ENCODE results near the gene OR1D5.
"Not testable (repeated sequence)": the region's sequence is repeated elsewhere in the genome, so short reads cannot be mapped to it uniquely, and the experiment has no call there.

Gene OR1D5

GRCh38 chr17:3032258-3033247 lies 30.9 kb downstream of the OR1D5 start:
- DNase-seq (ENCODE audit: low read depth in 1 of 2, low spot score in 1 of 2) = no peak

DNA sequence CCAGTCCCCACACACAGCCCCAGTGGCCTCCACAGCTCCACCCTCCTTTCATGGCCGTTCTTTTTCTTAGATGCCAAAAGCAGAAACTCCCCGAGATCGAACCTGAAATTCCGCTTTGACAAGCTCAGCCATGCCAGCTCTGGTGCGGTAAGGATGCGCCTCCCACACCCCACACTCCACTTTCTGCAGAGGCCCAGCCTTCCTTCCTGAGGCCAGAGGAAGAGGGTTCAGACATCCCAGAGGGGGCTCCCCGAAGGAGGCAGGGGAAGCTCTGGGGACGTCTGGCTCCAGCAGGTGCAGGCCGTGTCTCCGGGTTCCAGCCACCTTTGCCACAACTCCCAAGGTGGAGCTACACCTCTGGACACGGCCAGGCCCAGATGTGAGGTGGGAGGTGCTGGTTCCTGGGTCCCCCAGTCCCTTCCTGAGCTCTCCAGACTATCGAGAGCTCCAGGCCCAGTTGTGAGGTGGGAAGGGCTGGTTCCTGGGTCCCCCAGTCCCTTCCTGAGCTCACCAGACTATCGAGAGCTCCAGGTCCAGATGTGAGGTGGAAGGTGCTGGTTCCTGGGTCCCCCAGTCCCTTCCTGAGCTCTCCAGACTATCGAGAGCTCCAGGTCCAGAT lies 32.4 kb downstream of the OR1D5 start:
- not testable (repeated sequence) for DNase-seq (ENCODE audit: low read depth in 1 of 2, low spot score in 1 of 2)

- DNase-seq (ENCODE audit: low read depth in 1 of 2, low spot score in 1 of 2) = no peak
These were observed 33.3 kb downstream of the OR1D5 start for GRCh38 chr17:3030096-3030495.

DNA sequence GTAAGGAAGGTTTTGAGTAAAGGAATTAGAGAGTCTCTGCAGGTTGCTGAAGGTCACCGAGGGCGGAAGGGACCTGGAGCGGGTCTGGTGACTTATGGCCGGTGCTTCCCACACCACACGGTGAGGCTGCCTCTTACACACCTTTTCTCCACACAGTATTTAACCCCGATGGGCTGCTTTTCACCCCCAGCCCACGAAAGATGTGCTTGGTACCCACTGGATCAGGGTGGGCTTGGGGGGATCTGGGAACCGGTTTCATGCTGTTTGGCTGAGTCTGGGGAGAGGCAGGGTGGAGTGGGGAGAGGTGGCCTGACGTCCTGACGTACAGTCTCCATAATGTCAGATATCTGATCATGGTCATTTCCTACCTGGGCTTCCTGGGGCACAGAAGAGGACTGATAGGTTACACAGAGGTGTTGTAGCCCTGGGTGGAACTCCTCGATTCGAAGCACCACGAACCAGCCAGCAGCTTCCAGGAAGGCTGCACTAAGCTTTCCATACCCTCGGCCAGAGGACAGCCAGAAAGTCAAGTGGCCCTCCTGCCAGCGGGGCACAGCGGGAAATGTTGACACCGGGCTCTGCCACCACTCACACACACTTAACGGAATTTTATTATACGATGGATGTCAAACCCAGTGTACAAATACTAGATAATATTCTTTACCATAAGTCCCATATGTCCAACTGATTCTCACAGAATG lies 34.0 kb downstream of the OR1D5 start:
- no peak for DNase-seq (ENCODE audit: low read depth in 1 of 2, low spot score in 1 of 2)

DNA sequence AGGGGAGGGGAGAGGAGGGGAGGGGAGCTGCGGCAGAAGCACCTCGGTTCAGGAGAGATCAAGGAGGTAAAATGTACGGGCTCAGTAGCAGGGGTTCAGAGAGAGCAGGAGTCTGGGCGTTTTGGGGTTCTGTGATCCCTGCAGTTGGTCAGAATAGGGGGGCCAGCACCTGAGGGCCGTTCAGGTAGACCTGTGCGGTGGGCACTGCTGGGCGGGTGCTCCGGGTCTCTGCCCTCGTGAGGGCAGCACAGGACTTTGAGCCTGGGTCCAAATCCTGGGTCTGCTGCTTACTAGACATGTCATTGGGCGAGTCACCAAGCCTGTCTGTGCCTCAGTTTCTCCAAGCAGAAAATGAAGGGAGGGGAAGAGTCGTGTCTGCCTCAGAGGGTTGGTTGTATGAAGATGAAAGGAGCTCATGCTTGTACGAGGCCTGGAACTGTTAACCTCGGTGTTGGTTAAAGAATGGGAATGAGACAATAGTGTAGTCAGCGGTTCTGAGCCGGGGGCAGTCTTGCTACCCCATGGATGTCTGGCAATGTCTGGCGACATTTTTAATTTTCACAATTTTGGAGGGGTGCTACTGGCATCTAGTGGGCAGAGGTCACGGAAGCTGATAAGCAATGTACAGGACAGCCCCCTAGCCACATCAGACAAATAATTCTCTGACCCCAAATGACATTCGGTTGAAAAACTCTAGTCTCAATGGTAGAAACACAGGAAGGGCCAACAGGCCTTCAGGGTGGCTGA lies 35.4 kb downstream of the OR1D5 start:
- DNase-seq (ENCODE audit: low read depth in 1 of 2, low spot score in 1 of 2) = no peak

DNA sequence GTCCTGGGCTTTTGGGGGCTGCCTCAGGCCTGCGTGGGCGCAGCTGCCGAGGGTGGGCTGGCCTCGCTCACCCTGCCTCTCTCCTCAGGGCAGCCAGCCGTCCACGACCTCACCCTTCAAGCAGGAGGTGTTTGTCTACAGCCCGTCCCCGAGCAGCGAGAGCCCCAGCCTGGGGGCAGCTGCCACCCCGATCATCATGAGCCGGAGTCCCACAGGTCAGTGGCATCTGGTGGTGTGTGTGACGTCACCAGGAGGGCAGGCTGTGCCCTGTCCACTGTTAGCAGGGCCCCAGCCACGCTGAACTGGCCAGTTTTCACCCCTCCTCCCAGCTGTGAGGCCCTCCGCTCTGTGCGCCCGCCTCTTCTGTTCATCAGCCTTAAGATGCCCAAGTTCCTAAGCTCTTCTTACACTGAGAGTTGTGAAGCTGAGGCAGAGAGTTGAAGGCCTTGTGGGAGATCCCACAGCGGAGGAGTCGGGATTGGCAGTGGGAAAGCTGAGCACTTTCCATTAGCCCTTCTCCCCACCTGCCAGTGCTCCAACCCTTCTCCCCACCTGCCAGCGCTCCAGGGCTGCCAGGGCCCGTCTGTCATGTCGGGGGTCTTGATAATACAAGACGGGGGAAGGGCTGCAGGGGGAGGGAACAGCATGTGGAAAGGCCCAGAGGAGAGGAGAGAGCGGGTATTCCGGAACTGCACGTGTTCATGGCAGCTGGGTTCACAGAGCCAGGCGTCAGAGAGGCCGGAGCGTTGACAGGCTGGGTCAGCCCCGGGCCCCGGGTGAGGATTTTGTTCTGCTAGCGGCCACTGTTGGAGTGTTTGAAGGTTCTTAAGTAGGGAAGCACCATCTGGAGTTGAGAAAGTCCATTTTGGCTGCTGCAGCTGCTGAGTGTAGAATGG lies 36.3 kb downstream of the OR1D5 start:
- DNase-seq (ENCODE audit: low read depth in 1 of 2, low spot score in 1 of 2) = no peak

GRCh38 chr17:3026125-3026855 lies 37.1 kb downstream of the OR1D5 start:
- DNase-seq (ENCODE audit: low read depth in 1 of 2, low spot score in 1 of 2) = no peak

GRCh38 chr17:3025421-3026124 lies 37.8 kb downstream of the OR1D5 start:
- DNase-seq (ENCODE audit: low read depth in 1 of 2, low spot score in 1 of 2) = no peak

GRCh38 chr17:3024346-3024745 lies 39.1 kb downstream of the OR1D5 start:
- no peak for DNase-seq (ENCODE audit: low read depth in 1 of 2, low spot score in 1 of 2)

DNA sequence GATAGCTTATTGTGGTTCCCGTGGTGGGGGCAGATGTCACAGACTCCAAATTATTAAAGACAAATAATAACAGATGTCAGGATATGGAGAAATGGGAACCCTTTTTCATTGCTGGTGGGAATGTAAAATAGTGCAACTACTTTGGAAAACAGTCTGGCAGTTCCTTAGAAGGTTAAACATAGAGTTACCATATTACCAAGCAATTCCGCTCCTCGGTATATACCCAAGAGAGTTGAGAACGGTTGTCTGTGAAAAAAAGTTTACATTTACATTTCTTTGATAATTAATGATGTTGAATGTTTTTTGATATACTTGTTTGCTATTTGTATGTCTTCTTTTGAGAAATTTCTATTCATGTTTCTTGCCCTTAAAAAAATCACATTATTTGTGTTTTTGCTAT lies 41.2 kb downstream of the OR1D5 start:
- DNase-seq (ENCODE audit: low read depth in 1 of 2, low spot score in 1 of 2) = no peak

DNA sequence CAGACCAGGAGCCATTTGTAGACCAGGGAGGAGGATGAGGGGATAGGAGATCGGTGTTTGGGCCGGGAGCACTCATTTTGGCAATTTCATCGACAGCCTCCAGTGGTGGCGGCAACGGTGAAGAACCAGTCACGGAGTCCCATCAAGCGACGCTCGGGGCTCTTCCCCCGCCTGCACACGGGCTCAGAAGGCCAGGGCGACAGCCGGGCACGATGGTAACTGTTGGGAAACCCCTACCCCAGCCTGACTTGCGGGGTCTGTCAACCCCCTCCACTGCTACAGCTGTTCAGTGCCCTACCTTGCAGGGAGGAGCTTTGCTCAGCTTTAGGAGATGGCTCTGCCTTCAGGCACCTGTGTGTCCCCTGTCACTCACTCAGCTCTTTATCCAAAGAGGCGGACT lies 43.0 kb downstream of the OR1D5 start:
- no peak for DNase-seq (ENCODE audit: low read depth in 1 of 2, low spot score in 1 of 2)

GRCh38 chr17:3019761-3020160 lies 43.6 kb downstream of the OR1D5 start:
- DNase-seq (ENCODE audit: low read depth in 1 of 2, low spot score in 1 of 2) = no peak

GRCh38 chr17:3017936-3018335 lies 45.5 kb downstream of the OR1D5 start:
- DNase-seq (ENCODE audit: low read depth in 1 of 2, low spot score in 1 of 2) = no peak

DNA sequence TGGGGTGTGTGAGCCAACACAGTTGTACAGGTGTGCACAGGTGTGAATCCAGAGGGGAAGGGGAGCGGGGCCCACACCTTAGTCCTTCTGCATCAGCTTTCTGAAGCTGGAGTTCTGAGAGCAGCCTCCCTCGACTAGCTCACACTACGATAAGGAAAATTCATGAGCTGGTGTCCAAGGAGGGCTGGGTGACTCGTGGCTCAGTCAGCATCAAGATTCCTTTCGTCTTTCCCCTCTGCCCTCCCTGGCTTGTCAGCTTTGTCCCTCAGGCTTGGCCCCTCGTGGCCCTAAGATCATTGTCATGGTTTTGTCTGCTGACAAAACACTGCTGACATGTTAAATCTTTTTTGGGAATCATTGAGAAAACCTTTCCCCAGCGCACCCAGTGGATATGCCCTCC lies 47.5 kb downstream of the OR1D5 start:
- no peak for DNase-seq (ENCODE audit: low read depth in 1 of 2, low spot score in 1 of 2)

GRCh38 chr17:3012926-3013581 lies 50.4 kb downstream of the OR1D5 start:
- peak; percentile 15 to 17 for DNase-seq (ENCODE audit: low read depth in 1 of 2, low spot score in 1 of 2)

Data from activated T-helper 1 cell treated with anti-CD3 and anti-CD28 coated beads, Interleukin-2, amount 50 U/mL, for 16 hours (primary cell).